Nephron (organoid): ENCODE measurements around the gene SSC5D.

Experiments
- H3K27ac Mint-ChIP-seq, 3 experiments: 2 replicates each; pipeline ENCODE4 v1.8.0; 2020; ENCODE audit warnings: mixed read lengths in 3 of 3, mild to moderate bottlenecking in 2 of 3, moderate library complexity in 1 of 3
- H3K27me3 Mint-ChIP-seq: 2 replicates; pipeline ENCODE4 v1.8.0; 2021; ENCODE audit warnings: low read depth, mild to moderate bottlenecking, moderate library complexity, mixed read lengths
- H3K36me3 Mint-ChIP-seq: 2 replicates; pipeline ENCODE4 v1.8.0; 2020; ENCODE audit warnings: low read depth, mixed read lengths
- H3K4me1 Mint-ChIP-seq: 2 replicates; pipeline ENCODE4 v1.8.0; 2020; ENCODE audit warnings: mixed read lengths
- H3K4me3 Mint-ChIP-seq, 3 experiments: 2 replicates each; pipeline ENCODE4 v1.8.0; 2020; ENCODE audit warnings: mild to moderate bottlenecking in 3 of 3, mixed read lengths in 3 of 3, moderate library complexity in 2 of 3
- H3K9me3 Mint-ChIP-seq: 2 replicates; pipeline ENCODE4 v1.8.0; 2020; ENCODE audit warnings: mixed read lengths
- CTCF ChIP-seq, 3 experiments: fragments of 200-600 bp; sonication (generic); IDR thresholded peaks; one replicate each; pipeline ENCODE4 v1.5.0; 2021; ENCODE audit warnings: antibody characterized with exemption in 3 of 3; ENCODE audit not compliant: unreplicated experiment in 3 of 3

Gene SSC5D

GRCh38 chr19:55508120-55508519 lies 19.9 kb downstream of the SSC5D start:
- Mint-ChIP-seq H3K9me3 (peaks cover 2% of the 10 kb centered on the region), H3K27ac (no peak overlapping the region), H3K4me3 (no peak overlapping the region), H3K36me3 (peaks cover 3% of the 10 kb centered on the region), H3K4me1 (peaks cover 8% of the 10 kb centered on the region), H3K27me3 (peaks cover 24% of the 10 kb centered on the region)
- TF ChIP-seq CTCF (IDR thresholded peaks at IDR 0.05; ENCODE audit: unreplicated experiment in 3 of 3): no peak

- H3K4me1 Mint-ChIP-seq: peaks cover 4% of the 10 kb centered on the region
- H3K4me3 Mint-ChIP-seq: peak overlapping the region; percentile 72 to 84 (median 79)
- H3K36me3 Mint-ChIP-seq: no peaks in the 10 kb centered on the region
- H3K9me3 Mint-ChIP-seq: no peaks in the 10 kb centered on the region
- H3K27ac Mint-ChIP-seq: peak overlapping the region in 2 of 3 experiments; percentile 48 to 78
- H3K27me3 Mint-ChIP-seq: peaks cover 3% of the 10 kb centered on the region
- TF ChIP-seq CTCF (IDR thresholded peaks at IDR 0.05; ENCODE audit: unreplicated experiment in 3 of 3): peak; percentile 67 to 80 (median 75)
These were observed 28.8 kb downstream of the SSC5D start for GRCh38 chr19:55516878-55517620.

GRCh38 chr19:55519451-55520311 lies 31.4 kb downstream of the SSC5D start:
- Mint-ChIP-seq H3K27me3 (peaks cover 8% of the 10 kb centered on the region), H3K4me3 (no peak overlapping the region), H3K4me1 (peaks cover 11% of the 10 kb centered on the region), H3K9me3 (no peaks in the 10 kb centered on the region), H3K27ac (no peak overlapping the region), H3K36me3 (no peaks in the 10 kb centered on the region)
- TF ChIP-seq CTCF (IDR thresholded peaks at IDR 0.05; ENCODE audit: unreplicated experiment in 3 of 3): no peak

GRCh38 chr19:55520691-55521292 lies 32.6 kb downstream of the SSC5D start:
- TF ChIP-seq CTCF (IDR thresholded peaks at IDR 0.05; ENCODE audit: unreplicated experiment in 3 of 3): no peak
- Mint-ChIP-seq H3K27ac (no peak overlapping the region), H3K36me3 (no peaks in the 10 kb centered on the region), H3K9me3 (no peaks in the 10 kb centered on the region), H3K4me3 (no peak overlapping the region), H3K4me1 (peaks cover 19% of the 10 kb centered on the region), H3K27me3 (peaks cover 15% of the 10 kb centered on the region)

GRCh38 chr19:55525289-55526101 lies 37.3 kb downstream of the SSC5D start:
- TF ChIP-seq CTCF (IDR thresholded peaks at IDR 0.05; ENCODE audit: unreplicated experiment in 3 of 3): no peak
- H3K9me3 Mint-ChIP-seq: no peaks in the 10 kb centered on the region
- H3K27me3 Mint-ChIP-seq: peaks cover 15% of the 10 kb centered on the region
- no peaks in the 10 kb centered on the region for H3K36me3 Mint-ChIP-seq
- peak overlapping the region; percentile 18 to 70 (median 26) for H3K27ac Mint-ChIP-seq
- peaks cover 19% of the 10 kb centered on the region for H3K4me1 Mint-ChIP-seq
- peak overlapping the region in 2 of 3 experiments; percentile 3 to 6 for H3K4me3 Mint-ChIP-seq
